K562 (cell line): ENCODE measurements around the gene HEATR3. TPM values are rescaled to one million over a fixed set of nuclear protein-coding genes. Genes with fewer than 3 reads are reported as not detected.
A peak's percentile ranks its signal among the peaks of the same experiment; 100 is the strongest.

Source experiments
- ATAC-seq: fragments of 200-7000 bp; cut with Tn5 transposase; 3 replicates; pipeline ENCODE4 v1.9.1; 2020; ENCODE audit warnings: moderate library complexity
- BruUV-seq: library from RNA; stranded (reverse); fragments of 400-500 nt; replicated peaks from 2 replicates; lab custom pipeline; 2021; lab: Mats Ljungman, UMichigan
- CTCF ChIA-PET: fragments of 300-600 bp; formaldehyde crosslinking; extraction: SDS; loops from one replicate; lab custom pipeline; 2021; ENCODE audit warnings: low intra/inter-chr PET ratio; lab: Yijun Ruan, JAX
- POLR2A ChIA-PET: fragments of 300-600, 350-650 bp; sonication (Branson Sonifier 250); formaldehyde crosslinking; extraction: SDS; loops from one replicate; lab custom pipeline; 2021; ENCODE audit warnings: antibody characterized with exemption, inconsistent platforms; lab: Yijun Ruan, JAX
- DNase-seq, 4 experiments: peaks; one replicate each; pipeline versions ENCODE4 v3.0.0 to v3.0.0-alpha.2; 2011 to 2018; ENCODE audit warnings: low spot score in 3 of 4, mixed read lengths in 3 of 4; ENCODE audit errors: extremely low read depth in 1 of 4
- FAIRE-seq: peaks from 2 replicates; lab custom pipeline; 2011; peaks lifted over from hg19 to GRCh38; lab: Jason Lieb, UNC
- H2AFZ ChIP-seq: 2 replicates; pipeline ENCODE4 v1.6.0; 2011; ENCODE audit warnings: low read depth, low read length, control low read depth, inconsistent platforms
- H3K27ac ChIP-seq: fragments of 200-600 bp; 3 replicates; pipeline ENCODE4 v1.8.0; 2011; ENCODE audit warnings: low read depth, mild to moderate bottlenecking, control low read depth, inconsistent platforms, low read length, moderate library complexity, mixed read lengths; ENCODE audit errors: extremely low read depth
- H3K27me3 ChIP-seq, 2 experiments: fragments of 300-600 bp in 1 of 2; 2 replicates in 1 of 2; 3 replicates in 1 of 2; pipeline versions ENCODE4 v1.6.0 to v1.8.0; 2011; ENCODE audit warnings: inconsistent platforms in 2 of 2, low read length in 2 of 2, mild to moderate bottlenecking in 1 of 2, mixed read lengths in 1 of 2, moderate library complexity in 1 of 2; ENCODE audit not compliant: control insufficient read depth in 2 of 2, insufficient read depth in 2 of 2
- H3K36me3 ChIP-seq: fragments of 300-600 bp; 3 replicates; pipeline ENCODE4 v1.8.0; 2011; ENCODE audit warnings: mild to moderate bottlenecking, low read length, inconsistent platforms; ENCODE audit not compliant: control insufficient read depth, insufficient read depth
- H3K4me1 ChIP-seq, 2 experiments: fragments of 200-600 bp in 1 of 2; replicated peaks in 1 of 2; 2 replicates in 1 of 2; 3 replicates in 1 of 2; pipeline versions ENCODE4 v1.5.1 to v1.8.0; 2011; ENCODE audit warnings: inconsistent platforms in 2 of 2, low read length in 2 of 2, mild to moderate bottlenecking in 1 of 2, mixed read lengths in 1 of 2, moderate library complexity in 1 of 2; ENCODE audit not compliant: control insufficient read depth in 2 of 2, insufficient read depth in 2 of 2
- H3K4me2 ChIP-seq: 2 replicates; pipeline ENCODE4 v1.6.1; 2011; ENCODE audit warnings: low read length, control low read depth, inconsistent platforms, mixed read lengths; ENCODE audit not compliant: insufficient read depth
- H3K4me3 ChIP-seq: fragments of 200-600 bp; sonication (generic), shearing (Covaris generic); 2 replicates; pipeline ENCODE4 v1.5.1; 2016; ENCODE audit warnings: control low read depth, inconsistent platforms
- H3K79me2 ChIP-seq: fragments of 200-600 bp; 3 replicates; pipeline ENCODE4 v1.8.0; 2011; ENCODE audit warnings: low read length, inconsistent platforms; ENCODE audit not compliant: control insufficient read depth, insufficient read depth
- H3K9ac ChIP-seq, 2 experiments: 2 replicates each; pipeline versions ENCODE4 v1.6.0 to v1.6.1; 2011; ENCODE audit warnings: low read depth in 2 of 2, low read length in 2 of 2, control low read depth in 1 of 2, inconsistent platforms in 1 of 2, mild to moderate bottlenecking in 1 of 2, mixed read lengths in 1 of 2; ENCODE audit not compliant: insufficient read depth in 1 of 2
- H3K9me1 ChIP-seq: one replicate; pipeline ENCODE4 v1.6.0; 2011; ENCODE audit warnings: inconsistent platforms, mild to moderate bottlenecking, low read length, moderate library complexity; ENCODE audit not compliant: control insufficient read depth, insufficient read depth
- H3K9me3 ChIP-seq: replicated peaks from 2 replicates; pipeline ENCODE4 v1.5.1; 2011; ENCODE audit warnings: low read depth, low read length, inconsistent platforms; ENCODE audit not compliant: control insufficient read depth, insufficient read depth
- H4K20me1 ChIP-seq: replicated peaks from 2 replicates; pipeline ENCODE4 v1.6.1; 2011; ENCODE audit warnings: low read length, inconsistent platforms, mixed read lengths; ENCODE audit not compliant: control insufficient read depth, insufficient read depth
- KDM1A ChIP-seq, 2 experiments: fragments of 450-650 bp; IDR thresholded peaks; 2 replicates each; pipeline ENCODE4 v1.6.1; 2016; ENCODE audit warnings: mild to moderate bottlenecking in 2 of 2
- PHB ChIP-seq: fragments of 250-450 bp; sonication (Bioruptor Pico); IDR thresholded peaks from 2 replicates; pipeline ENCODE4 v1.5.0; 2021
- RBM22 ChIP-seq: fragments of 200-400 bp; formaldehyde crosslinking; IDR thresholded peaks from 2 replicates; pipeline ENCODE4 v1.6.1; 2018; ENCODE audit warnings: low read length, low read depth; ENCODE audit not compliant: poor library complexity, severe bottlenecking
- TRIM28 ChIP-seq: fragments of 450-650 bp; IDR thresholded peaks from 2 replicates; pipeline ENCODE4 v1.6.1; 2017
- ZNF3 ChIP-seq: fragments of 250-450 bp; sonication (Bioruptor Pico); IDR thresholded peaks from 2 replicates; pipeline ENCODE4 v1.5.0; 2021; ENCODE audit warnings: mild to moderate bottlenecking, moderate library complexity
- ZNF764 ChIP-seq: fragments of 250-450 bp; sonication (Bioruptor Pico); IDR thresholded peaks from 2 replicates; pipeline ENCODE4 v1.4.0; 2020; ENCODE audit warnings: low read depth, mild to moderate bottlenecking, moderate library complexity
- WGBS: fragments of 100-300 bp; shearing (Covaris generic); methylation state at CpG from one replicate; pipeline ENCODE4 v1.1.6; 2016; ENCODE audit warnings: low coverage, mixed read lengths; ENCODE audit not compliant: insufficient coverage; ENCODE audit errors: missing lambda C conversion rate; 5-methylcytosine and 5-hydroxymethylcytosine counted together
- in situ Hi-C: fragments of 300-500 bp; cut with MboI; formaldehyde crosslinking; loops from 4 replicates; pipeline ENCODE4 v1.15.0; 2018; ENCODE audit warnings: inconsistent platforms, mixed read lengths
- intact Hi-C: fragments of 100-400 bp; cut with micrococcal nuclease; formaldehyde crosslinking; loops from 2 replicates; pipeline ENCODE4 v1.14.2; 2022
- polyA plus RNA-seq, 8 experiments: library from polyadenylated mRNA; depleted of rRNA in 4 of 8; stranded (reverse) in 5 of 8; unstranded in 3 of 8; fragments of >200 nt; fragmentation: Nextera tagmentation in 2 of 8; fragmentation: Illumina TruSeq in 1 of 8; extraction: Ambion mirVana in 2 of 8; extraction: Trizol in 1 of 8; gene quantifications; 2 replicates each; pipeline versions ENCODE4 v1.2.1 to v1.2.3, GENCODE V29; 2011 to 2014; ENCODE audit warnings: inconsistent platforms in 1 of 8, missing spikeins in 1 of 8
- total RNA-seq, 7 experiments: library from RNA; depleted of rRNA in 6 of 7; stranded (reverse); fragments of >200 nt in 6 of 7; fragmentation: Illumina TruSeq in 2 of 7; extraction: Trizol in 2 of 7; gene quantifications; 2 replicates each; pipeline versions ENCODE4 v1.2.1 to v1.2.3, GENCODE V29; 2011 to 2021; ENCODE audit warnings: low replicate concordance in 1 of 7
- TF ChIP-seq, protein P1 (sequence below): fragments of 450-650 bp; IDR thresholded peaks from 2 replicates; pipeline ENCODE4 v1.6.1; 2017; ENCODE audit warnings: antibody characterized with exemption, mild to moderate bottlenecking
- TF ChIP-seq, protein P2 (sequence below): fragments of 250-450 bp; sonication (Bioruptor Pico); IDR thresholded peaks from 2 replicates; pipeline ENCODE4 v1.5.0; 2020; ENCODE audit warnings: mild to moderate bottlenecking
- TF ChIP-seq, protein P3 (sequence below): sonication (generic); formaldehyde crosslinking; IDR thresholded peaks from 2 replicates; pipeline ENCODE4 v1.8.0; 2022; ENCODE audit warnings: missing genetic modification reagents, mild to moderate bottlenecking, borderline replicate concordance
- TF ChIP-seq, protein P4 (sequence below): fragments of 250-450 bp; sonication (Bioruptor Pico); IDR thresholded peaks from 2 replicates; pipeline ENCODE4 v1.8.0; 2022; ENCODE audit warnings: inconsistent platforms, mild to moderate bottlenecking, moderate library complexity, borderline replicate concordance
- TF ChIP-seq, protein P5 (sequence below): fragments of 250-450 bp; sonication (Bioruptor Pico); IDR thresholded peaks from 2 replicates; pipeline ENCODE4 v1.5.0; 2022; ENCODE audit warnings: mild to moderate bottlenecking

HEATR3 gene
- total and polyA plus RNA-seq, 9 of the 15 experiments (the other 6 are each of a cell fraction or from before 2014, with no cell fraction given): 1.7 to 30.2 (median 18.8) TPM

DNA sequence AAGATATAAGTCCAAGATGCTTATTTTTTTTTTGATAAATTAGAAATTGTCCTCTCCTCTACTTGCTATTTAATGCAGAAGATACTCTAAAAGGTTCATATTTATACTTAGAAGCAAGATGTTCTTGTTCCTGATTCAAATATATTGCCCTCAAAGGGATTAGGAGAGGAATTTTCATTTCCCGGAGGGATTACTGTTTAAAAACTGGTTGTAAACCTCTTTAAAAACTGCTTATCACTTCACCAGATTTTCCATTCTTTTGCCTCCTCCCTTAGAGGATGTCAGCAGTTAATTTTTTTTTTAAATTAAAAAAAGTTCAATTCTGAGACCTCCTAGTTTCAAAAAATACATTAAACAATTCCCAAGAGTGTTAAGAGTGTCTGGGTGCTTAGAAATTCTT is 90.2 kb downstream of the HEATR3 start:
- ATAC-seq (no peak), DNase-seq (no peak), FAIRE-seq (no peak)
- CTCF ChIA-PET: no interaction called here
- H3K9ac ChIP-seq: no peak overlapping the region
- in situ Hi-C loops (no loop called here), intact Hi-C loops (no loop called here)
- peaks cover 24 to 25% of the 10 kb centered on the region in 2 experiments; a peak in 4 of 5 replicates for H3K4me1 ChIP-seq
- 60% methylated on average over 1 of the region's 1 CpG for WGBS
- H3K27ac ChIP-seq: no peak overlapping the region
- H3K27me3 ChIP-seq: no peaks in the 10 kb centered on the region
- peak overlapping the region; percentile 83; the same call in 1 of the 2 replicates for H3K4me2 ChIP-seq
- peaks cover 57% of the 10 kb centered on the region for H3K79me2 ChIP-seq
- H3K36me3 ChIP-seq: peaks cover 3% of the 10 kb centered on the region; the same call in 2 of the 3 replicates
- peaks cover 18% of the 10 kb centered on the region for H4K20me1 ChIP-seq
- H3K9me3 ChIP-seq: no peaks in the 10 kb centered on the region
- POLR2A ChIA-PET: interaction anchor here (0.6 to 2.0 kb wide), 4 partner anchors 11 to 90 kb away, joined by 3 to 8 read pairs (median 3); partner anchors contain the start of gene HEATR3
- no peak overlapping the region for H2AFZ ChIP-seq
- no TSS peak for BruUV-seq
- H3K9me1 ChIP-seq: no peaks in the 10 kb centered on the region
- H3K4me3 ChIP-seq: 0 out of 2 replicates have a peak overlapping the region, but pooled peaks have one; percentile 76
- TF ChIP-seq, protein P1, sequence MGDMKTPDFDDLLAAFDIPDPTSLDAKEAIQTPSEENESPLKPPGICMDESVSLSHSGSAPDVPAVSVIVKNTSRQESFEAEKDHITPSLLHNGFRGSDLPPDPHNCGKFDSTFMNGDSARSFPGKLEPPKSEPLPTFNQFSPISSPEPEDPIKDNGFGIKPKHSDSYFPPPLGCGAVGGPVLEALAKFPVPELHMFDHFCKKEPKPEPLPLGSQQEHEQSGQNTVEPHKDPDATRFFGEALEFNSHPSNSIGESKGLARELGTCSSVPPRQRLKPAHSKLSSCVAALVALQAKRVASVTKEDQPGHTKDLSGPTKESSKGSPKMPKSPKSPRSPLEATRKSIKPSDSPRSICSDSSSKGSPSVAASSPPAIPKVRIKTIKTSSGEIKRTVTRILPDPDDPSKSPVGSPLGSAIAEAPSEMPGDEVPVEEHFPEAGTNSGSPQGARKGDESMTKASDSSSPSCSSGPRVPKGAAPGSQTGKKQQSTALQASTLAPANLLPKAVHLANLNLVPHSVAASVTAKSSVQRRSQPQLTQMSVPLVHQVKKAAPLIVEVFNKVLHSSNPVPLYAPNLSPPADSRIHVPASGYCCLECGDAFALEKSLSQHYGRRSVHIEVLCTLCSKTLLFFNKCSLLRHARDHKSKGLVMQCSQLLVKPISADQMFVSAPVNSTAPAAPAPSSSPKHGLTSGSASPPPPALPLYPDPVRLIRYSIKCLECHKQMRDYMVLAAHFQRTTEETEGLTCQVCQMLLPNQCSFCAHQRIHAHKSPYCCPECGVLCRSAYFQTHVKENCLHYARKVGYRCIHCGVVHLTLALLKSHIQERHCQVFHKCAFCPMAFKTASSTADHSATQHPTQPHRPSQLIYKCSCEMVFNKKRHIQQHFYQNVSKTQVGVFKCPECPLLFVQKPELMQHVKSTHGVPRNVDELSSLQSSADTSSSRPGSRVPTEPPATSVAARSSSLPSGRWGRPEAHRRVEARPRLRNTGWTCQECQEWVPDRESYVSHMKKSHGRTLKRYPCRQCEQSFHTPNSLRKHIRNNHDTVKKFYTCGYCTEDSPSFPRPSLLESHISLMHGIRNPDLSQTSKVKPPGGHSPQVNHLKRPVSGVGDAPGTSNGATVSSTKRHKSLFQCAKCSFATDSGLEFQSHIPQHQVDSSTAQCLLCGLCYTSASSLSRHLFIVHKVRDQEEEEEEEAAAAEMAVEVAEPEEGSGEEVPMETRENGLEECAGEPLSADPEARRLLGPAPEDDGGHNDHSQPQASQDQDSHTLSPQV: no peak
- TF ChIP-seq RBM22 (no peak), TRIM28 (no peak), PHB (CRISPR knock-in tag) (no peak), ZNF764 (CRISPR knock-in tag) (no peak), ZNF3 (CRISPR knock-in tag) (no peak), KDM1A (IDR thresholded peaks at IDR 0.05) (no peak)
- TF ChIP-seq, protein P2, sequence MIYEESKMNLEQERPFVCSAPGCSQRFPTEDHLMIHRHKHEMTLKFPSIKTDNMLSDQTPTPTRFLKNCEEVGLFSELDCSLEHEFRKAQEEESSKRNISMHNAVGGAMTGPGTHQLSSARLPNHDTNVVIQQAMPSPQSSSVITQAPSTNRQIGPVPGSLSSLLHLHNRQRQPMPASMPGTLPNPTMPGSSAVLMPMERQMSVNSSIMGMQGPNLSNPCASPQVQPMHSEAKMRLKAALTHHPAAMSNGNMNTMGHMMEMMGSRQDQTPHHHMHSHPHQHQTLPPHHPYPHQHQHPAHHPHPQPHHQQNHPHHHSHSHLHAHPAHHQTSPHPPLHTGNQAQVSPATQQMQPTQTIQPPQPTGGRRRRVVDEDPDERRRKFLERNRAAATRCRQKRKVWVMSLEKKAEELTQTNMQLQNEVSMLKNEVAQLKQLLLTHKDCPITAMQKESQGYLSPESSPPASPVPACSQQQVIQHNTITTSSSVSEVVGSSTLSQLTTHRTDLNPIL (CRISPR knock-in tag): no peak
- TF ChIP-seq, protein P3, sequence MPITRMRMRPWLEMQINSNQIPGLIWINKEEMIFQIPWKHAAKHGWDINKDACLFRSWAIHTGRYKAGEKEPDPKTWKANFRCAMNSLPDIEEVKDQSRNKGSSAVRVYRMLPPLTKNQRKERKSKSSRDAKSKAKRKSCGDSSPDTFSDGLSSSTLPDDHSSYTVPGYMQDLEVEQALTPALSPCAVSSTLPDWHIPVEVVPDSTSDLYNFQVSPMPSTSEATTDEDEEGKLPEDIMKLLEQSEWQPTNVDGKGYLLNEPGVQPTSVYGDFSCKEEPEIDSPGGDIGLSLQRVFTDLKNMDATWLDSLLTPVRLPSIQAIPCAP (CRISPR knock-in tag): no peak
- TF ChIP-seq, protein P4, sequence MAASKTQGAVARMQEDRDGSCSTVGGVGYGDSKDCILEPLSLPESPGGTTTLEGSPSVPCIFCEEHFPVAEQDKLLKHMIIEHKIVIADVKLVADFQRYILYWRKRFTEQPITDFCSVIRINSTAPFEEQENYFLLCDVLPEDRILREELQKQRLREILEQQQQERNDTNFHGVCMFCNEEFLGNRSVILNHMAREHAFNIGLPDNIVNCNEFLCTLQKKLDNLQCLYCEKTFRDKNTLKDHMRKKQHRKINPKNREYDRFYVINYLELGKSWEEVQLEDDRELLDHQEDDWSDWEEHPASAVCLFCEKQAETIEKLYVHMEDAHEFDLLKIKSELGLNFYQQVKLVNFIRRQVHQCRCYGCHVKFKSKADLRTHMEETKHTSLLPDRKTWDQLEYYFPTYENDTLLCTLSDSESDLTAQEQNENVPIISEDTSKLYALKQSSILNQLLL: no peak
- TF ChIP-seq, protein P5, sequence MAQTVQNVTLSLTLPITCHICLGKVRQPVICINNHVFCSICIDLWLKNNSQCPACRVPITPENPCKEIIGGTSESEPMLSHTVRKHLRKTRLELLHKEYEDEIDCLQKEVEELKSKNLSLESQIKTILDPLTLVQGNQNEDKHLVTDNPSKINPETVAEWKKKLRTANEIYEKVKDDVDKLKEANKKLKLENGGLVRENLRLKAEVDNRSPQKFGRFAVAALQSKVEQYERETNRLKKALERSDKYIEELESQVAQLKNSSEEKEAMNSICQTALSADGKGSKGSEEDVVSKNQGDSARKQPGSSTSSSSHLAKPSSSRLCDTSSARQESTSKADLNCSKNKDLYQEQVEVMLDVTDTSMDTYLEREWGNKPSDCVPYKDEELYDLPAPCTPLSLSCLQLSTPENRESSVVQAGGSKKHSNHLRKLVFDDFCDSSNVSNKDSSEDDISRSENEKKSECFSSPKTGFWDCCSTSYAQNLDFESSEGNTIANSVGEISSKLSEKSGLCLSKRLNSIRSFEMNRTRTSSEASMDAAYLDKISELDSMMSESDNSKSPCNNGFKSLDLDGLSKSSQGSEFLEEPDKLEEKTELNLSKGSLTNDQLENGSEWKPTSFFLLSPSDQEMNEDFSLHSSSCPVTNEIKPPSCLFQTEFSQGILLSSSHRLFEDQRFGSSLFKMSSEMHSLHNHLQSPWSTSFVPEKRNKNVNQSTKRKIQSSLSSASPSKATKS (CRISPR knock-in tag): no peak
